Neural progenitor cell (in vitro differentiated cells): ENCODE measurements around the gene DIAPH3. TPM values are rescaled to one million over a fixed set of nuclear protein-coding genes. Genes with fewer than 3 reads are reported as not detected.

Source experiments
- DNase-seq: peaks from one replicate; pipeline ENCODE4 v3.0.0-alpha.2; 2016; ENCODE audit warnings: low spot score
- H2AFZ ChIP-seq: fragments of 200-600 bp; sonication (generic); replicated peaks from 2 replicates; pipeline ENCODE4 v1.6.1; 2016; ENCODE audit warnings: antibody characterized with exemption
- H3F3A ChIP-seq: fragments of 200-600 bp; sonication (generic); 2 replicates; pipeline ENCODE4 v1.6.1; 2016; ENCODE audit warnings: antibody characterized with exemption, low read depth
- H3K27ac ChIP-seq: fragments of 200-600 bp; sonication (generic); 2 replicates; pipeline ENCODE4 v1.5.1; 2016; ENCODE audit warnings: mild to moderate bottlenecking
- H3K27me3 ChIP-seq: fragments of 200-600 bp; sonication (generic); 2 replicates; pipeline ENCODE4 v1.6.1; 2016; ENCODE audit warnings: mild to moderate bottlenecking, moderate library complexity
- H3K36me3 ChIP-seq: fragments of 200-600 bp; sonication (generic); 2 replicates; pipeline ENCODE4 v1.5.1; 2016
- H3K4me1 ChIP-seq: fragments of 200-600 bp; sonication (generic); 2 replicates; pipeline ENCODE4 v1.6.1; 2016; ENCODE audit warnings: mixed run types
- H3K4me2 ChIP-seq: fragments of 200-600 bp; sonication (generic); 2 replicates; pipeline ENCODE4 v1.6.1; 2016
- H3K4me3 ChIP-seq: fragments of 200-600 bp; sonication (generic); 2 replicates; pipeline ENCODE4 v1.5.1; 2016
- H3K79me2 ChIP-seq: fragments of 200-600 bp; sonication (generic); 2 replicates; pipeline ENCODE4 v1.6.1; 2016; ENCODE audit warnings: low read depth
- H3K9ac ChIP-seq: fragments of 200-600 bp; sonication (generic); 2 replicates; pipeline ENCODE4 v1.6.1; 2016
- H3K9me3 ChIP-seq: fragments of 200-600 bp; sonication (generic); 2 replicates; pipeline ENCODE4 v1.5.1; 2016; ENCODE audit warnings: low read depth
- H4K20me1 ChIP-seq: fragments of 200-600 bp; sonication (generic); 2 replicates; pipeline ENCODE4 v1.6.1; 2016; ENCODE audit warnings: low read depth
- H3K27ac Mint-ChIP-seq: 3 replicates; pipeline ENCODE4 v1.8.0; 2021; ENCODE audit warnings: mixed read lengths
- H3K27me3 Mint-ChIP-seq: 2 replicates; pipeline ENCODE4 v1.8.0; 2022; ENCODE audit warnings: low read depth, mild to moderate bottlenecking, inconsistent platforms, moderate library complexity, mixed read lengths; ENCODE audit not compliant: insufficient read depth
- H3K36me3 Mint-ChIP-seq: 3 replicates; pipeline ENCODE4 v1.8.0; 2021; ENCODE audit warnings: mixed read lengths
- H3K4me1 Mint-ChIP-seq: 3 replicates; pipeline ENCODE4 v1.8.0; 2021; ENCODE audit warnings: mixed read lengths
- H3K4me3 Mint-ChIP-seq: 3 replicates; pipeline ENCODE4 v1.8.0; 2021; ENCODE audit warnings: mild to moderate bottlenecking, moderate library complexity, mixed read lengths
- H3K9me3 Mint-ChIP-seq: 3 replicates; pipeline ENCODE4 v1.8.0; 2020; ENCODE audit warnings: mixed read lengths
- EZH2 ChIP-seq: fragments of 200-600 bp; sonication (generic); IDR thresholded peaks from 2 replicates; pipeline ENCODE4 v1.6.1; 2017; ENCODE audit warnings: antibody characterized with exemption, mild to moderate bottlenecking, moderate library complexity
- EZH2phosphoT487 ChIP-seq: fragments of 200-600 bp; sonication (generic); IDR thresholded peaks from 2 replicates; pipeline ENCODE4 v1.6.1; 2017; ENCODE audit warnings: antibody characterized with exemption
- total RNA-seq: library from RNA; depleted of rRNA; stranded (reverse); fragments of >200 nt; gene quantifications from 2 replicates; pipeline ENCODE4 v1.2.3, GENCODE V29; 2015; ENCODE audit warnings: low replicate concordance
- TF ChIP-seq, protein P1 (sequence below): fragments of 200-600 bp; sonication (generic); IDR thresholded peaks from 2 replicates; pipeline ENCODE4 v1.5.1; 2017; ENCODE audit warnings: antibody characterized with exemption, mild to moderate bottlenecking

The DIAPH3 gene
- total RNA-seq, 1 donor from 2014 or later: 51.5 TPM

DNA sequence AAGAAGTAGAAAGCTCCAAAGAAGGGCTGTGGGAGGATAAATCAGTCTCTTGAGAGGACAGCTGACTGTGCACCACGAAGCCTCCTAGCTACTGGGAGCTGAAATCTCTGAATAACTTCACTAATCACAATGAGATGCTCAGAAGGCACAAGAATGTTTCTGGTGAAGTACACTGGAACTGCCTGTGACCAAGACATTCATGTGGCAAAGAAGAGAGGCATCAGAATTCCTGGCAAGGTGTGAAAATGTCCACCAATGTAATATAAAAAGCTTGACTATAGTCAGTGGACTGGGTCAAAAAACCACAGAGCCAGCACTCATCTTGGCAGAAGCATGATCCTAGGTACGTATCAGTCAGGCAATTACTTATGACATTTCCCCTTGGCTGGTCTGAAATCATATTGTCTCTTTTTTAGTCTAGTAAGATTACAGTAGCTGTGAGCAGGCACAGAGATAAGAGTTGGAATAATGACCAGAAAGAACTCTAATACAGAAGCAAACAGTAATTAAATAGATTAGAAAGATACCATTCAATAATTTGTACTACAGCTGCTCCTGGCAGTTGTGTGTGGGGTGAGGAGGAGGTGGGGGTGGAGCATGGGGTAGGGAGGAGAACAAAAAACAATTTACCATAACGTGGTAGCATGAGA lies 434.7 kb downstream of the DIAPH3 start:
- Mint-ChIP-seq H3K4me1 (no peaks in the 10 kb centered on the region), H3K27ac (no peak overlapping the region), H3K27me3 (peaks cover 2% of the 10 kb centered on the region), H3K4me3 (no peak overlapping the region), H3K9me3 (no peaks in the 10 kb centered on the region), H3K36me3 (no peaks in the 10 kb centered on the region)
- no peak overlapping the region for H3K4me3 ChIP-seq
- H3K27me3 ChIP-seq: no peaks in the 10 kb centered on the region
- no peaks in the 10 kb centered on the region for H3K36me3 ChIP-seq
- no peaks in the 10 kb centered on the region for H4K20me1 ChIP-seq
- H3F3A ChIP-seq: no peaks in the 10 kb centered on the region
- H3K9ac ChIP-seq: no peak overlapping the region
- no peak overlapping the region for H3K4me2 ChIP-seq
- no peak for DNase-seq
- no peak overlapping the region for H3K27ac ChIP-seq
- no peaks in the 10 kb centered on the region for H3K9me3 ChIP-seq
- TF ChIP-seq EZH2 (no peak), EZH2phosphoT487 (no peak)
- TF ChIP-seq, protein P1, sequence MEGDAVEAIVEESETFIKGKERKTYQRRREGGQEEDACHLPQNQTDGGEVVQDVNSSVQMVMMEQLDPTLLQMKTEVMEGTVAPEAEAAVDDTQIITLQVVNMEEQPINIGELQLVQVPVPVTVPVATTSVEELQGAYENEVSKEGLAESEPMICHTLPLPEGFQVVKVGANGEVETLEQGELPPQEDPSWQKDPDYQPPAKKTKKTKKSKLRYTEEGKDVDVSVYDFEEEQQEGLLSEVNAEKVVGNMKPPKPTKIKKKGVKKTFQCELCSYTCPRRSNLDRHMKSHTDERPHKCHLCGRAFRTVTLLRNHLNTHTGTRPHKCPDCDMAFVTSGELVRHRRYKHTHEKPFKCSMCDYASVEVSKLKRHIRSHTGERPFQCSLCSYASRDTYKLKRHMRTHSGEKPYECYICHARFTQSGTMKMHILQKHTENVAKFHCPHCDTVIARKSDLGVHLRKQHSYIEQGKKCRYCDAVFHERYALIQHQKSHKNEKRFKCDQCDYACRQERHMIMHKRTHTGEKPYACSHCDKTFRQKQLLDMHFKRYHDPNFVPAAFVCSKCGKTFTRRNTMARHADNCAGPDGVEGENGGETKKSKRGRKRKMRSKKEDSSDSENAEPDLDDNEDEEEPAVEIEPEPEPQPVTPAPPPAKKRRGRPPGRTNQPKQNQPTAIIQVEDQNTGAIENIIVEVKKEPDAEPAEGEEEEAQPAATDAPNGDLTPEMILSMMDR: no peak
- no peaks in the 10 kb centered on the region for H3K79me2 ChIP-seq
- peaks cover under 1% of the 10 kb centered on the region for H3K4me1 ChIP-seq
- H2AFZ ChIP-seq: no peak overlapping the region

DNA sequence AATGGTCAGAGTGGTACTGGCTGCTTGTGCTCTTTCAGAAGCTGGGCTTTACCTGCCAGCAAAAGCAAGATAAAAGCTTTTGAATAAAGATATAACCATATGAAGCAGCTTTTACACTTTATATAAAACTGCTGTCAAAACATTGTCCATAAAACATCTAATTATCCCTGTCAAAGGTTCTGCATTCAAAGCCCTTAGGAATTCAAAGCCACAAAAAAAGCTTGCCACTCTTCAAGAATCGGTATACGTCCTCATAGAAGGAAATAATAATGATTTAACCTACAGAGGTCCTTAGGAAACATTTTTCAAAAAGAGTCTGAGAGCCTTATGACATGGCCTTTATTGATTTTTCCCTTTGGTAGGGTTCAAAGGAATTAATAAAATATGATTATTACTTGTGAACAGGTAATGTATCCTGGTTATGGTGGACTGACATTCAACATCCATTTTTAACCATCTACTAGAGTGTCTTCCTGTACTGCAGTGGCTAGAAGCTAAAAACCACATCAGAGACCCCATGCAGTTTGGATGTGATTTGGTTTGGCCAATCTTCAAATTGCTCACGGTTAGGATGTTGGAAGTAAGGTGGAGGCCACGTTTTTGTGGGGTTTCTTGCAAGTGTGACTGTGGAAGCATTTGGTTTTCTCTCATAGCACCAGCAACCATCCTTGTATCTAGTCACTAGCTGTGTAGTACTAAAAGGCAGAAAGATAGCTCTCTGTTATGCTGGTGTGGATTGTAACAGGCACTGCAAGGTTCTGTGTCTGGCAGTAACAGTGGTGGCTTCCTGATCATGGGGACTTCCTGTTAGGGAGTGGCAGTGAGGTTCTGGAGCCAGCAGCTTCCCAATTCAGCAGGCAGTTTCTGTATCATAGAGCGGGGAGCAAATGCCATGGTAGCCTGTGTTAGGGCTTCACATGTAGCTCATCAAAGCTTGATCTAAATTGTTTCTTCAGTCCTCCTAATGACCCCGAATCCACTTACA lies 441.5 kb downstream of the DIAPH3 start:
- Histone ChIP-seq H3K27me3 (no peaks in the 10 kb centered on the region), H3K4me3 (no peak overlapping the region), H3K79me2 (no peaks in the 10 kb centered on the region), H3K4me2 (no peak overlapping the region), H3K27ac (no peak overlapping the region), H3K9me3 (no peaks in the 10 kb centered on the region), H3F3A (no peaks in the 10 kb centered on the region), H3K9ac (no peak overlapping the region), H2AFZ (no peak overlapping the region), H3K36me3 (no peaks in the 10 kb centered on the region), H4K20me1 (no peaks in the 10 kb centered on the region), H3K4me1 (no peaks in the 10 kb centered on the region)
- Mint-ChIP-seq H3K27ac (no peak overlapping the region), H3K4me1 (no peaks in the 10 kb centered on the region), H3K9me3 (no peaks in the 10 kb centered on the region), H3K27me3 (peaks cover 2% of the 10 kb centered on the region), H3K4me3 (no peak overlapping the region), H3K36me3 (no peaks in the 10 kb centered on the region)
- DNase-seq: no peak
- TF ChIP-seq EZH2: no peak
- TF ChIP-seq EZH2phosphoT487: no peak
- TF ChIP-seq, protein P1: no peak

DNA sequence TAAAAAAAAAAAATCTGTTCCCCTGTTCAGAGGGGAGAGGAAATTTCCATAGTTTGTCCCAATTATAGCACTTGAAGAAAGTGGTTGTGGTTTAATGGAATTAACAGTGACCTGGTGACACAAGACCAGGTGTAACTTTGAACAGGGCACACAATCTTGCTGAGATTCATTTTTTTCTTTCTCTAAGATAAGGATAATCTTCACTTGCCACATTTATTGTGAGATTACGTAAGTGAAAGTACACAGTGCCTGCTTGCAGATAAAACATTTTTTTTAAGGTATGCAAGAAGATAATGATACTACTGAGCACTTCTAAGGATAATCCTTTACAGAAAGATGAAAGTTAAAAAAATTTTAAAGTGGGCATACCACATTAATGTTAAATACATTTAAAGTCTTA lies 448.1 kb downstream of the DIAPH3 start:
- H3K4me1 Mint-ChIP-seq: no peaks in the 10 kb centered on the region
- Histone ChIP-seq H3K9me3 (no peaks in the 10 kb centered on the region), H3K36me3 (no peaks in the 10 kb centered on the region)

More for the DNA sequence above, 448.1 kb downstream of the DIAPH3 start:
- Histone ChIP-seq H3K4me1 (no peaks in the 10 kb centered on the region), H2AFZ (no peak overlapping the region), H3K27ac (no peak overlapping the region), H3K9ac (no peak overlapping the region), H4K20me1 (no peaks in the 10 kb centered on the region), H3K79me2 (no peaks in the 10 kb centered on the region), H3K4me3 (no peak overlapping the region), H3F3A (no peaks in the 10 kb centered on the region), H3K4me2 (no peak overlapping the region), H3K27me3 (no peaks in the 10 kb centered on the region)
- Mint-ChIP-seq H3K27ac (no peak overlapping the region), H3K4me3 (no peak overlapping the region), H3K36me3 (peaks cover 3% of the 10 kb centered on the region), H3K27me3 (no peaks in the 10 kb centered on the region), H3K9me3 (no peaks in the 10 kb centered on the region)
- TF ChIP-seq EZH2phosphoT487 (no peak), EZH2 (no peak)
- TF ChIP-seq, protein P1: no peak
- DNase-seq: no peak
